HG03460 (cell line): ENCODE measurements around the gene SCAF8.

Experiments
- ATAC-seq: cut with Tn5 transposase; IDR thresholded peaks from one replicate; pipeline ENCODE4 v1.9.1; 2021; ENCODE audit not compliant: unreplicated experiment

Gene SCAF8

GRCh38 chr6:154829970-154830369, 96.8 kb downstream of the SCAF8 start:
- no peak for ATAC-seq

GRCh38 chr6:154830771-154831170, 97.6 kb downstream of the SCAF8 start:
- no peak for ATAC-seq

GRCh38 chr6:154835307-154835706, 102.1 kb downstream of the SCAF8 start:
- ATAC-seq, result no peak

DNA sequence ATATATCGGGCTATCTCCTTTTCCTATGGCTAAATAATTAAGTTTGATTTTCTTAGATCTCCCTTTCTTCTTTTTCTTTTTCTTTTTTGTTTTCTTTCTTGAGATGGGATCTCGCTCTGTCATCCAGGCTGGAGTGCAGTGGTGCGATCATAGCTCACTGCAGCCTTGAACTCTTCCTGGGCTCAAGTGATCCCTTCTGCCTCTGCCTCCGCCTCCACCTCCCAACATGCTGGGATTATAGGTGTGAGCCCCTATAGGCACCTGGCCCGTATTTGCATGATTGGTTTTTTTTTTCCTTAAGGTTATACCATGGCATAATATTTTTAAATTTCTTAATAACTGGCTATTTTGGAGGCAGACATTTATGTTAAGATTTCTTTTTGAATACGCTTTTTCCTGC, 106.3 kb downstream of the SCAF8 start:
- no peak for ATAC-seq

DNA sequence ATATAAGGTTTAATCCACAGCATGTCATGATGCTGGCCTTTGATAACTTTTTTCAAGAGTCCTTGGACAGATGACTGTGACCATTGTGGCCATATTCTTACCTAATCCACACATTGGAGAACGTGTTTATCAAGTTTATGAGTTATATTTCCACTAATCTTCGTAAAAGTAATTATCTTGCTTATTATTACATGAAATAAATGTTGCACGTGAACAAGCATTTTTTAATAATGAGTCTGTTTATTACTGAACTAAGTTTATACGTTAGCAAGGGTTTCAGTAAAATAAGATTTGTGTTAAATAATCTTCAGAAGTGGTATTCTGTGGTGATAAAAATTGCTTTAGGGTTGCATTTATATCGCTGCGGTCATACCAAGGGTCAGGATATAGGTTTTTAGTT, 107.1 kb downstream of the SCAF8 start:
- no peak for ATAC-seq

GRCh38 chr6:154841109-154841508, 107.9 kb downstream of the SCAF8 start:
- no peak for ATAC-seq

DNA sequence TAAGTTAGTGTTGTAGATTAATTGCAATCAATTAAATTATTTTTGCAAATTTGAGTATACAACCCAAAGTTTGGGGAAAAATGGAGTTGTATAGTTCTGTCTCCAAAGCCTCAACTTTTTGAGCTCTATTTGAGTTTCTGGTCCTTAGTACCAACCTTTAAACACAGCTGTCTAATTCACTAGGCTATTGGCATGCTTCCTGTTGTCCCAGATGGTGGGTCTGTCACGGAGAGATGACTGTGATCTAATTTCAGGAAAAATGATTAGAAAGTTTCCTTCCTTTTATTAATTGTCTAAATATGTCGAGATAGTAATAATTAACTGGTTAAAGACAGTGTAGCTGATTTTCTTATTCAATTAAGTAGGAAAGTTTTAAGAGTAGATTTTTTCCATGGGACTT, 109.6 kb downstream of the SCAF8 start:
- no peak for ATAC-seq

DNA sequence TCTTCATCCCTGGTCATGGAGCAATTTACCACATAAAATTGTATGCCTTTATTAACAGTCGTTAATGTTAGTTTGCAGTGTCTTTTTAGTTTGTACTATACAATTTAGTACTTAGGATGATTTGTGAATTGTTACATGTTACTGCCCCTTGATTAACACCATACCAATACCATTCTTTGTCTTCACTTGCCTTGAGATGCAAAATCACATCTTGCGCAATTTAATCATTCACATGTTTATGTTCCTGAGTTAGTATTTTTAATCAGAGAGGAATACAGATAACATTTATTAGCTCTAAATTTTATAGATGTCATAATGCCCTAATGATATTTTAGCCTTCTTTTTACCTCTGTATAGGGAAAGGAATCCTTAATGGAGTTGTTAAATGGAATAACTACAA, 114.1 kb downstream of the SCAF8 start:
- ATAC-seq, result no peak

DNA sequence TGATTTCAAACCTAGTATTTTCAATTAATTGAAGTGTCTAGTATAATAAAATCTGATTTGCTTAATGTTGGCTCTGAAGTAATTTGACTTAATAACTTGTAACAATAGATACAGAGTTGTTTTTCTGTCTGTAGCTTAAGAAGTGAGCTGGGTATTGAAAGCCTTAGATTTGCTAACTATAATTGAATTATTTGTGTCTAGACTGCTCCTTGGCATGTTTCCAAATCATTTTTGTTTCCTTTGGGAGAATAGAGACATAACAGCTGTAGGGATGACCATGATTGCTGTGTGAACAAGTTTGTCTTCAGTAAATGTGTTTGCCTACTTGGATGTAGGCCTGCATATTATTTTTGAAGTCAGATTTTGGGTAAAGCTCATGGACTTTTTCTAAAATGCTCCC, 115.4 kb downstream of the SCAF8 start:
- no peak for ATAC-seq

DNA sequence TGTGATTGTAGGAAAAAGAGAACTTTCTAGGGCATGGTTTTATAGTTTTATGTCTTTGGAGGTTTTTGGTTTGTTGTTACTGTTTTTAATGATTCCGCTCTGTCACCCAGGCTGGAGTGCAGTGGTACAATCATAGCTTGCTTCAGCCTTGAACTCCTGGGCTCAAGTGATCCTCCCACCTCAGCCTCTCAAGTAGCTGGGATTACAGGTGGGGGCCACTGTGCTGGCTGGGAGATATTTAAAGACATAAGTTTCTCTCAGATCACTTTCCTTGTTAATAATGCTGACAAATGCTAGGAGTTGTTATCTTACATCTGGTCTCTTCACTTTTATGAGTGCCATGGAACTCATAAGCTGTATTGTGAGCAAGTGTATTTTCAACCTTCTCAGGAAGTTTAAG, 116.3 kb downstream of the SCAF8 start:
- no peak for ATAC-seq

DNA sequence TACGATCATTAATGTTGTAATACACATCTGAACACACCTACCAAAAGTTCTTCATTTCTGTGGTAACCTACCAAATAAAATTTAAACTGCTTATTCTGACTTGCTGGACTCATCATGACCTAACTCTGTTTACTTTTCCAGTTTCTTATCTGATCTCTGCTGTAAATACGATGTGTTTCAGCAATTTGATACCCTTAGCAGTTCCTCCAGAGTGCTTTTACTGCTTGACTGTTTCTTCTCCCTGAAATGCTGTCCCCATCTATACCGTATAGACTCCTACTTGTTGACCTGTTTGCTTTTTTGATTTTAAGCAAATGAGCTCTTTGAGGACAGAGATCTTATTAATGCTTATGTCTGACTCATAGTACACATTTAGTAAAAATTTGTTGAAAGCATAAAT, 119.5 kb downstream of the SCAF8 start:
- ATAC-seq, result no peak

DNA sequence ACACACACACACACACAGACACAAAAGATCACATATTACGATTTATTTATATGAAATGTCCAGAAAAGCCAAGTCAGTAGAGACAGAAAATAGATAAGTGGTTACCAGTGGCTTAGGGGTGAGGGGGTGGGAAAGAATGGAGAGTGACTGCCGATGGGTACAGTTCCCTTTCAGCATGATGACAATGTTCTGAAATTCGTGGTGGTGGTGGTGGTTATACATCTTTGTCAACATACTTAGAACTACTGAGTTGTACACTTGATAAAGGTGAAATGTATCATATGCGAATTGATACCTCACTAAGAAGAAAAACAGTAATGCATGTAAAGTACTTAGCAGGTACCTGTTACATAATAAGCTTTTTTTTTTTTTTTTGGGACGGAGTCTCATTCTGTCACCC, 124.3 kb downstream of the SCAF8 start:
- ATAC-seq, result no peak

- no peak for ATAC-seq
Measured at GRCh38 chr6:154861825-154862224, 128.6 kb downstream of the SCAF8 start.

DNA sequence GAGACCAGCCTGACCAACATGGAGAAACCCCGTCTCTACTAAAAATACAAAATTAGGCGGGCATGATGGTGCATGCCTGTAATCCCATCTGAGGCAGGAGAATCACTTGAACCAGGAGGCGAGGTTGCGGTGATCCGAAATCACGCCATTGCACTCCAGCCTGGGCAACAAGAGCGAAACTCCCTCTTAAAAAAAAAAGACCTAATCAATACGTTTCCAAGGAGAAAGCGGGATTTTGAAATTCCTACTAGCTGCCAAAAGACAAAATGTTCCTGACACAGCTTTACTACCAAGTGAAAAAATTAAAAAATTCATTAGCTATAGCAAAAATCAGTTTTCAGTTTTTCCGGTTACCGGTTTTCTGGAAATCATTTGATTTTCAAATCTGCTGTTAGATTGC, 129.3 kb downstream of the SCAF8 start:
- ATAC-seq, result no peak

- ATAC-seq, result no peak
Measured at GRCh38 chr6:154864066-154864430, 130.8 kb downstream of the SCAF8 start.

DNA sequence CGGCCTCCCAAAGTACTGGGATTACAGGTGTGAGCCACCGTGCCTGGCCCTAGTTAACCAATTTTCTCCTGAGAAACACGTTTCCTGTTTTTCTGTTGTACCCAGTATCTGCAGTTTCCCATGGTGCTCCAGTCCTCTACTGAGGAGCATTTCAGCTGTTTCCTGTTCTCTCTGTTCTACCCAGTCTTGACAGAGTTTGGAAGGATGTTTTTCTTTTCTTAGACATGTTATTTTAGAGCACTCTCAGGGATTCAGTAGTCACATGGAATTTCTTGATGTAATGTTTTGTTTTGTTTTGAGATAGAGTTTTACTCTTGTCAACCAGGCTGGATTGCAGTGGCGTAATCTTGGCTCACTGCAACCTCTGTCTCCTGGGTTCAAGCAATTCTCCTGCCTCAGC, 132.1 kb downstream of the SCAF8 start:
- no peak for ATAC-seq

DNA sequence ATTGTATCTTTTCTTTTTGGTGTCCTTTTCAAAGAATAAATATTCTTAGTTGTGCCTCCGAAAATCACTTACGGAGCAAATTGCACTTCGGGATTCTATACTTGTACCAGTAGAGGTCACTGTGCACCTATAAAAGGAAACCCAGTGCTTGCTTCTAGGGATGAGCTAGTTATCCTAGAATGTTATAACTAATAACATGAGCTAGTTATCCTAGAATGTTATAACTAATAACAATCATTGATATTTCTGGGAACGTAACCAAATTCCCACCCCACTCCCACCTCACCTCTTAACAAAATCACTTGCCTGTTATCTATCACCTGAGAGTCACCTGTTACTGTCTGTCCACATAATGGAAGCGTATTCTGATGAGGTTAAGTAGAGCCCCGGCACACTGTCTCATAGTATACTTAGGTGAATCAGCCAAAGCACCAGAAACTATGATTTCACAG, 135.0 kb downstream of the SCAF8 start:
- ATAC-seq, result no peak

DNA sequence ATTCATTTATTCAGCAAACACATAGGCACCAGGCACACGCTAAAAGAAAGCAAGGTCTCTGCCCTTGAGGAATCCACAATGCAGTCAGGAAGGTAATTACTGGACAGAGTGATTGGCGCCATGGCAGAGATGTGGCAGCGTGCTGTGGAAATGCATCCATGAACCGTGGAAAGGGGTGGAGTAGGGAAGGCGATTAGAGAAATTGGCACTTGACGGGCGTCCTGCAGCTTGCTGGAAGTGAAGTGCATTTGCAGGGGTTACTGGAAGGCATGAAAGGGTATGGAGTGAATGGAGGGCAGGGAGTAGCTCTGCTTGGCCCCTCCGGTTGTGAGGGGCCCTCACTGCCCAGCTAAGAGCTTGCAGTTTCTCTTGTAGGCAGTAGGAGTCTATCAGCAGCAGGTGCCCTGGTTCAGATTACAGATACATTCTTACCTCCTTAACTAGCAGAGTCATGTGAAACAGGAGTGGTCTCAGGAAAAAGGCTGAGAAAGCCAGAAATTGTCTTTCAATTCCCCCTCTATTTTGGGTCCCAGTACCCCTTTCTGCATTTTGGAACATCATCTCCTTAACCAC, 139.4 kb downstream of the SCAF8 start:
- ATAC-seq, result no peak

DNA sequence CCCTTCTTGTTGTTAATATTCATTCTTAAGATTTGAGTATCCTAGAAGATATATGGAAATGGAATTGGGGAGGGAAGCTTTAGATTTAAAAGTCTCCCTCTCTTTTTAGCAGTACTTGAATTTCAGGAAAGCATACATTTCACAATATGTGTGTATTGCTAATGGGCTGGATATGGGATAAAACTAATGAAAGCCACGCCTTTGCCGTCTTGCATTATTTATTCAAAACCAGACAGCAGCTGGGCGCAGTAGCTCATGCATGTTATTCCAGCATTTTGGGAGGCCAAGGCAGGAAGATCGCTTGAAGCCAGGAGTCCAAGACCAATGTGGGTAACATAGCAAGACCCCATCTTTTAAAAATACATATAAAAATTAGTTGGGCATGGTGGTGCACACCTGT, 140.3 kb downstream of the SCAF8 start:
- no peak for ATAC-seq

- ATAC-seq, result no peak
Measured at GRCh38 chr6:154874773-154875592, 141.8 kb downstream of the SCAF8 start.

- no peak for ATAC-seq
Measured at GRCh38 chr6:154876486-154877280, 143.5 kb downstream of the SCAF8 start.

- no peak for ATAC-seq
Measured at GRCh38 chr6:154878871-154879491, 145.8 kb downstream of the SCAF8 start.
